DLD1 (cell line): Measurements from ENCODE around the gene ST3GAL3.

ENCODE experiments used
- in situ Hi-C: cut with HindIII; loops from 2 replicates; pipeline ENCODE4 v1.10.0; 2017; ENCODE audit warnings: low sequenced_read_pairs

ST3GAL3 gene

GRCh38 chr1:43707190-43708001 is at the start of gene ST3GAL3:
ST3GAL3 (plus strand) TSS chr1:43707536; CDS start chr1:43736263, 28,727 bp downstream.
- in situ Hi-C loops, result no loop called here

- in situ Hi-C loops, result no loop called here
These were observed 47.8 kb upstream of the ST3GAL3 start for GRCh38 chr1:43659212-43660166.

- in situ Hi-C loops, result no loop called here
These were observed 47.0 kb upstream of the ST3GAL3 start for GRCh38 chr1:43660355-43660754.

- in situ Hi-C loops, result no loop called here
These were observed 43.0 kb upstream of the ST3GAL3 start for GRCh38 chr1:43664369-43664768.

- in situ Hi-C loops, result no loop called here
These were observed 40.7 kb upstream of the ST3GAL3 start for GRCh38 chr1:43666608-43667007.

GRCh38 chr1:43668956-43669355 is 38.4 kb upstream of the ST3GAL3 start:
- in situ Hi-C loops, result no loop called here

- in situ Hi-C loops, result no loop called here
These were observed 37.5 kb upstream of the ST3GAL3 start for GRCh38 chr1:43669878-43670277.

- in situ Hi-C loops, result no loop called here
These were observed 36.1 kb upstream of the ST3GAL3 start for GRCh38 chr1:43671193-43671592.

- in situ Hi-C loops, result no loop called here
These were observed 35.6 kb upstream of the ST3GAL3 start for GRCh38 chr1:43671626-43672330.

- in situ Hi-C loops, result no loop called here
These were observed 34.1 kb upstream of the ST3GAL3 start for GRCh38 chr1:43673261-43673660.

GRCh38 chr1:43678940-43679339 is 28.4 kb upstream of the ST3GAL3 start:
- in situ Hi-C loops, result no loop called here

- in situ Hi-C loops, result no loop called here
These were observed 23.8 kb upstream of the ST3GAL3 start for GRCh38 chr1:43683560-43683959.

GRCh38 chr1:43686801-43687200 is 20.5 kb upstream of the ST3GAL3 start:
- in situ Hi-C loops, result no loop called here

- in situ Hi-C loops, result no loop called here
These were observed 19.8 kb upstream of the ST3GAL3 start for GRCh38 chr1:43687301-43688108.

GRCh38 chr1:43688109-43688387 is 19.3 kb upstream of the ST3GAL3 start:
- in situ Hi-C loops, result no loop called here

- in situ Hi-C loops, result no loop called here
These were observed 18.7 kb upstream of the ST3GAL3 start for GRCh38 chr1:43688594-43689000.

- in situ Hi-C loops, result no loop called here
These were observed 18.0 kb upstream of the ST3GAL3 start for GRCh38 chr1:43689289-43689688.

- in situ Hi-C loops, result no loop called here
These were observed 15.2 kb upstream of the ST3GAL3 start for GRCh38 chr1:43691871-43692815.

- in situ Hi-C loops, result no loop called here
These were observed 14.0 kb upstream of the ST3GAL3 start for GRCh38 chr1:43693371-43693770.
